Measurements from ENCODE around the gene SURF6.
"Not testable (repeated sequence)": the region's sequence is repeated elsewhere in the genome, so short reads cannot be mapped to it uniquely, and the experiment has no call there.

Gene SURF6

DNA sequence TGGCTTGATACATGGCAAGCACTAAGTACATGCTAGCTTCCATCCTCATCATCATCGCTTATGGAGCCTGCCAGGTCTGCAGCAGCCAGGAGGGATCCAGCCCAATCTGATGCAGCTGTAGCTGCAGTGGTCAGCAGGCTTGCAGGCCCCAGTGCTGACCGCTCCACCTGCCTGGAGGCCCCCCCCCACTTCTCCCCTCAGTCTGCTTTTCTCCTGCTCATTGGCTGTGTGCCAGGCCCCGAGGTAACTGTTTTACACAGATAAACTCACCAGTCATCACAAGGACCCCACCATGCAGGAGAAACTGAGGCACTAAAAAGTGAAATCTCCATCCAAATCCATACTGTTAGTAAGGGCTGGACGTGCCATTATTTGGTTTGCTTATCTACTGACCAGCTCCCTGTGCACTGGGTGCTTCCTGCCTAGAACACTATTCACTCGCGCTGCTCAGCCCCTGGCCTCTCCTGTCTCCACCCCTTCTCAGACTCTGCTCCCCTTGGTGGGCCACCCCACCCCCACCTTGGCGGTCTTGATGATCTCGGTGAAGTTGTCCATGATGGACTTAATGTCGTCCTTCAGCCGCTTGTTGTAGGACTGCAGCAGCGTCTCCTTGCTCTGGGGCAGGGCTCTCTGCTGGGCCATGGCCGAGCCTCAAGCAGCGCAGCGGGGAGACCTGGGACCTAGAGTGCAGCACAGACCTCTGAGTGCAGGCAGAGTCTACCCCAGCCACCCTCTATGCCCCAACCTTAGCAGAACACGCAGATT lies 10.2 kb upstream of the SURF6 start:
- DNase-seq, result no peak

DNA sequence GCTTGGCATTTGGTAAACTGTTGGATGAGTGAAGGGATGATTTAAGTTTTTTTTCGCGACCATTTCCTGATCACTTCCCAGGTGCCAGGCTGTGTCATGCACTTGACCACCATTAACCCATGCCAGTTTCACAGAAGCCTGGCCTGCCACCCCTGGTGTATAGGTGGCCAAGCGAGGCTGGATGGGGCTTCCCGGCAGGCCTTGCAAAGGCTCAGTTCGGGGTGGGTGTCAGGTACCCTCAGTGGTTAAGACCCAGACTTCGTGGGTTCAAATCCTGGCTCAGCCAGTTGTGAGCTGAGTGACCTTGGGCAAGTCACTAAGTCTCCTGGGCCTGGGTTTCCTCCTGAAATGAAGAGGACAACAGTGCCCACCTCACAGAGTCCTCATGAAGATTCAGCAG lies 9.6 kb upstream of the SURF6 start:
- no peak for DNase-seq

GRCh38 chr9:133344979-133345378 lies 9.0 kb upstream of the SURF6 start:
- DNase-seq, result no peak

DNA sequence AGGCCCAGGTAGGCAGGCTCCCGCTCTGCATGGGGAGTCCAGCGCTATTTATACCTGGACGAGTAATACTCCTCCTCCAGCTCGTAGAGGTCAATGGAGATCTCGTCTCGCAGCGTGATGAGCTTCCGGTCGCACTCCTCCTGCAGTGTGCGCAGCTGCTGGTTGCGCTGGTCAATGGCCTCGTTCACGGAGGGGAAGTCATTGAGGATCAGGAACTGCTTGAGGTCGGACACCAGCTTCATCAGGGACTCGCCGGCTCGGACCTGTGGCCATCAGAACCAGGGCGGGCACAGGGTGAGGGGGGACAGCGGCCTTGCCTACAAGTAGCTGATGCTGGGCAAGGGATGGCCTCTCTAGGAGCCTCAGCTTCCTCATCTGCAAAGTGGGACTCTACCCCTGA lies 8.1 kb upstream of the SURF6 start:
- no peak for DNase-seq

- DNase-seq, result no peak
Observed at GRCh38 chr9:133342570-133342969, 6.6 kb upstream of the SURF6 start.

GRCh38 chr9:133342069-133342406 lies 6.0 kb upstream of the SURF6 start:
- no peak for DNase-seq

DNA sequence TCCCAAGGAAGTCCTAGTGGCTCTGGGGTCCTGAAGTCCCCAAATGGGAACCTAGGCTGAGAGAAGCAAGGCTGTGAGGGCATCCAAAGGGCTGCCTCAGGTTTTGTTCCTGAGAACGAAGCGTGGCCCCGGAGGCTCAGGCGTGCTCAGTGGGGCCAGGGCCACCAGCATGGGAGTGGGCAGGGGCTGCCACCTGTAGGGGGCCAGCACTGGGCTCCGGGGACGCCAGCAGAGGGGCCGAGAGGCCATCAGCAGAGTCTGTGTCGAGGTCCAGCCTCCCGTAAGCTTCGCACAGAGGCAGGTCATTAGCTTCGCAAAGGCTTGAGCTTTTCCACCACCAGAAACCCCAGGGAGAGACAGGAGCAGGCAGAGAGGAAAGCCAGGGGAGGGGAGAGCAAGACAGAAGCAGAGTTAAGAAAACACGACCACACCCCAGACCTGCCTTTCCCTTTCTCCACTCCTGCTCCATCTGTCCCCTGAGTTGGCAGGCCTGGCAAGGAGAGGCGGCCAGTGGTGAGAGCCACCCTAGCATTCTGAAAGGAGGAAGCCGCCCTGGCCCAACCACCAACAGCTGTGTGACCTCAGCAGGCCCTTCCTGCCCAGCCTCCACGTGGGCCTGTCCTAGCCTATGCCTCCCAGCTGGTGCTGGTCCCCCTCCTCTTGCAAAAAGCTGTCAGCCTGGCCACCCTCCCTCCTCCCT lies 5.5 kb upstream of the SURF6 start:
- no peak for DNase-seq

DNA sequence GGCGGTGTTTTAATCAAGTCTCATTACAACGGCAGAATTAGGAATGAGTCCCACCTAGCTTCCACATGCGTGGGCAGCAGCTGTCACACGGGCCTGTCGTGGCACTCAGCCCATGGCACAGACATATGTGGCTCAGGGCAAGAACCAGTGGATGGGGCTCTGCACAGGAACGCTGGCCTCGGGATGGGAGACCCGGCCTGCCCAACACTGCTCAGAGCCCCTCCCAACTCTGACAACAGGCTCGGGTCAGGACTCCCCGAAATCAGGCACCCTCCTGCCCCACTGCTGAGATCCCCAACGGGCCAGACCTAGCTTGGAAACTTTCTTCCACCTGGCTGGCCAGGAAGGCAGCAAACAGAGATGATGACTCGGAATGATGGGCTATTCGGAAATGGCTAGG lies 4.9 kb upstream of the SURF6 start:
- no peak for DNase-seq

- no peak for DNase-seq
Observed at GRCh38 chr9:133340256-133340655, 4.3 kb upstream of the SURF6 start.

- no peak for DNase-seq
Observed at GRCh38 chr9:133339641-133340040, 3.7 kb upstream of the SURF6 start.

DNA sequence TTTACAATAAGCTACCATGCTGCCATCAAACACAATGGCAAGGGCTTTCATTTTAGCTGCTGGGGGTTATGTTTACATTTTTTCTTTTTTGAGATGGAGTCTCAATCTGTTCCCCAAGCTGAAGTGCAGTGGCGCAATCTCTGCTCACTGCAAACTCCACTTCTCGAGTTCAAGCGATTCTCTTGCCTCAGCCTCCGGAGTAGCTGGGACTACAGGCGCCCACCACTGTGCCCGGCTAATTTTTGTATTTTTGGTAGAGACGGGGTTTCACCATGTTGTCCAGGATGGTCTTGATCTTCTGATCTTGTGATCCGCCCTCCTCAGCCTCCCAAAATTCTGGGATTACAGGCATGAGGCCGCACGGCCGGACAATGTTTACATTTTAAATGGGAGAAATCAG lies 1.1 kb downstream of the SURF6 start:
- DNase-seq, result peak; percentile 2

DNA sequence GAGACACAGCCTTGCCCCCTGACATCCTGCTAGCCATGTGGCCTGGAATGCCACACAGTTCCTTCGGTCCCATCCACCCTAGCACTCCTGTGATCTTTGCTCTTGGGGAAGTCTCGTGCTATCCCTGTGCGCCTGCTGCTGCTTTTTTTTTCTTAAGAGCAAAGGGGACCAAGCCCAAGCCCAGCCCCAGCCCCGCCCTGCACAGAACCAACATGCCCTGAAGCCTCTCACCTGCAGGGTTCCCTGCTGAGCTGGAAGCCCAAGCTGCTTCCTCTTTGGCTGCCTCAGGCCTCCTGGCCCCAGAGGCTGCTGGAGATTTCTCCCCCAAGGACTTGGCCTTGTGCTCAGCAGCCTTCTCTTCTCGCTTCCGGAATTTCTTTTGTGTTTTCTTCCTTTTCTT lies 1.8 kb downstream of the SURF6 start:
- no peak for DNase-seq

DNA sequence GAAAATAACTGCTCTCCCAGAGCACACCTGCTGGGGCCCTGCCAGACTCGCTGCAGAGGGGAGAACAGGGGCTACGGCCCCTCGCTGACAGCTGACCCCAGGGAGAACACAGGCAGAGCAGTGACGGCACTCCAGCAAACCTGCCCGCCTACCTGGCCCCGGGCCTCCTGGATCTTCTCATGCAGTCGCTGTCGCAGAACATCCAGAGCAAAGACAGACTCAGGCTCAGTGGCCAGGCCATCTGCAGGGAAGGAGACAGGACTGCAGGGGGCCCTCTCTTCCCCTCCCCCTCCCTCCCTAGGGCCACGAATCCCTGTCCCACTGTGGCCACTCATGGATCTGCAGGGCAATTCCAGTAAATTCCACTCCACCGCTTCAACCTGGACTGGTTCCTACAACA lies 2.4 kb downstream of the SURF6 start:
- DNase-seq, result no peak

- DNase-seq, result no peak
Observed at GRCh38 chr9:133333011-133333410, 3.0 kb downstream of the SURF6 start.

DNA sequence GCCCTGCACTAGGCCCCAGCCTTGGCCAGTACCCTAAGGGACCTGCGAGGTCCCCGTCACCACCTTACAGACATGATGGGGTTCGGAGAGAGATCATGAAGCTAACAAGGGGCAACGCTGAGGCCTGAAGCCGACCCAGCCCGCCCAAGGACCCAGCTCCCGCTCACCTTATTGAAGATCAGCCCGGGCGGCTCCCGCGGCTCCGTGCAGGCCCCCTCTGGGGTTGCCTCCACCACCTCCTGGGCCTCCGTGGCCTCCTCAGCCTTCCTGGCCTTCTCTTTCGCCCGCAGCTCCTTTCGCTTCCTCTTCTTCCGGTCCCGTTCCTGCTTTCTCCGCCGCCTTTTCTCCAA lies 3.6 kb downstream of the SURF6 start:
- no peak for DNase-seq

DNA sequence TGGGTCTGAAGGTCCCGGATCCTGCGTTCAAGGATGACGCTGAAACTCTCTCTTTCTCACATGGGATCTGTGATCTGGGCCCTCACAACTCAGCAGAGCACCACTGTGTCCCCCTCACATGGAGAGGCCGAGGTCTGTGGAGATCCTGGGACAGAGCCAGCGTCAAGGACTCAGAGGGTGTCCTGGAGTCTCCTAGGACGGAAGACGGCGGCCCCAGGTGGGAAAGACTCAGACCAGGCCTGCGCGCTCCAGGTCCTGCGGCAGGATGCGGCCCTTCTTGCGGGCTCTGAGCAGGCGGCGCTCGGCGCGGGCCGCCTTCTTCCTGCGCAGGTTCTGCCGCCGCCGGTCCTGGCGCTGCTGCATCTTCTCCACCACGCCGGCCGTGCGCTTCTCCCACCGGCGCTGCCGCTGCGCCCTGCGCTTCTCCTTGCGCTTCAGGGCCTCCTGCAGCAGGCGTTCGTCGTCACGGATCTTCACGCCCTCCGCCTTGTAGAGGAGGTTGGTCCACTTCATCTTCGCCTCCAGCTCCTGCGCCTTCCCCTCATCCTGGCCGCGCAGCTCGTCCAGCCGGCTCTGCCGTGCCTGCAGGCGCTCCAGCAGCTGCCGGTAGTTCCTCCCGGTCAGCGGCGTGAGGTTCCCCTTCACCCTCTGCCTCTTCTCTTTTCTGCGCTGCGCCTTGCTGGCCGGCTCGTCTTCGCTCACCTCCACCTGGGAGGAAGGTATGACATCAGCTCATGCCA lies 4.2 kb downstream of the SURF6 start:
- DNase-seq, result no peak

DNA sequence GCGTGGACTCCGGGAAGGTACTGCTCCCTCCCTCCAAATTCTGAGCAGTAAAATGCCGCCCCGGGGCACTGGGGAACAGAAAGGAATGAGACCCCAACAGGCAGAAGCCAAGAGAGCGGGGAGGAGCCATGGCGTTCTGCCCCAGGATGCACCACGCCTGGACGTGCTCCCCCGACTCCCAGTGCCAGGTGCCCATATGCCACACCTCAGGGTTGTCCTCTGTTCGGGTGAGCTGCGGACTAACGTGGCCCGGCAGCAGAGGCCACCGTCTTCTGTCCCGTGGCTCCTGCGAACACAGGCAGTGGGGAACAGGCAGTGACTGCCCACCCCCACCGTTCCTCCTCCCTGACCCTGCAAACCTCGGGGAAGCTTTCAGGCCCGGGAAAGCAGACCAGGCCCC lies 4.8 kb downstream of the SURF6 start:
- DNase-seq, result no peak

- not testable (repeated sequence) for DNase-seq
Observed at GRCh38 chr9:133329306-133330156, 6.5 kb downstream of the SURF6 start.

- no peak for DNase-seq
Observed at GRCh38 chr9:133327834-133328484, 8.0 kb downstream of the SURF6 start.

- not testable (repeated sequence) for DNase-seq
Observed at GRCh38 chr9:133327021-133327420, 9.0 kb downstream of the SURF6 start.

DNA sequence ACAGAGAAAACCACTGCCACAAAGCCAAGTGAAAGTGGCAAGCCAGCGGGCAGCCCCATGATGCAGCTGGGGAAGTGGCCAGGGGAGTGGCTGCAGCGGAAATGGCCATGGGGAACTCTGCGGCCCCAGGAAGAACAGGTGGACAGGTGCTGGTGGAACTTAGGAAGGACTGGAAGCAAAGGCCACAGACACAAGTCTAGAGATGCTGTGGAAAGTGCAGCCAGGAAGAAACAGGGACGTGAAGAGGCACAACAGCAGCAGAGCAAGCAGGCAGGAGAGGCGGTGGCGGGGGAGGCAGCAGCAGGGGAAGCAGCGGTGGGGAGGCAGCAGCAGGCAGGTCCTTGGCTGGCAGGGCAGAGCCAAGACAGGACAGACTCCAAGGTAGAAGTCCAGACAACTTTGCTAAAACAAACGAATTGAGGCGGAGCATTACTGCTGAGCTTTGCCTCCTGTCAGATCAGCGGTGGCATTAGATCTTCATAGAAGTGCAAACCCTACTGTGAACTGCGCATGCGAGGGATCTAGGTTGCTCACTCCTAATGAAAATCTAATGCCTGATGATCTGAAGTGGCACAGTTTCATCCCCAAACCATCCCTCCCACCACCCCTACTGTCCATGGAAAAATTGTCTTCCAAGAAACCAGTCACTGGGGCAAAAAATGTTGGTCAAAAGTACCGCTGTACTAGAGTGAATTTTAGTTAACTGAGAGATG lies 11.8 kb downstream of the SURF6 start:
- DNase-seq, result no peak

DNA sequence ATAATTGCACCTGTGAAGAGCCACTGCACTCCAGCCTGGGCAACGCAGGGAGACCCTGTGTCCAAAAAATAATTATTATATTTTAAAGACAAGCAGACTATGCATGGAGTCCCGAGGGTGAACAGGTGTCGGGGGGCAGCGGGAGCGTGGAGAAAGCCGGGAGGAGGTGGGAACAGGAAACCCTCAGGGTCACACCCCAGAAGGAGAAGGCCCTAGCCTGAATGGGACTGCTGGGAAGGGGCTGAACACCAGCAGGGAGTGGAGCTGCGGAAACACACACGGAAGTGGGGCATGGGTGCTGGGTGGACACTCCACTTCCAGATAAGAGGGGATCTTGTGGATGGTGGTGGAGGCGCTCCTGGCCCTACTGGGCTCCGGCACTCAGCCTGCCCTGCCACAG lies 12.8 kb downstream of the SURF6 start:
- DNase-seq, result no peak
